H7 (cell line): Measurements from ENCODE around the gene TPMT. TPM values are rescaled to one million over a fixed set of nuclear protein-coding genes. Genes with fewer than 3 reads are reported as not detected.

ENCODE experiments used
- DNase-seq: peaks from one replicate; pipeline ENCODE4 v3.0.0; 2012
- H3K27me3 ChIP-seq: 2 replicates; pipeline ENCODE4 v1.6.0; 2011; ENCODE audit warnings: mild to moderate bottlenecking, low read length; ENCODE audit not compliant: control insufficient read depth, insufficient read depth
- H3K36me3 ChIP-seq: replicated peaks from 2 replicates; pipeline ENCODE4 v1.5.1; 2011; ENCODE audit warnings: low read length; ENCODE audit not compliant: control insufficient read depth, insufficient read depth
- H3K4me3 ChIP-seq: 2 replicates; pipeline ENCODE4 v1.5.1; 2011; ENCODE audit warnings: low read depth, mild to moderate bottlenecking, control low read depth, low read length, moderate library complexity; ENCODE audit not compliant: insufficient read depth
- total RNA-seq: library from RNA; depleted of rRNA; stranded (reverse); fragments of >200 nt; shearing (Covaris generic); gene quantifications from 2 replicates; pipeline ENCODE4 v1.2.3, GENCODE V29; 2014

TPMT gene
- total RNA-seq, 1 experiment from 2014 or later = 20.9 TPM

DNA sequence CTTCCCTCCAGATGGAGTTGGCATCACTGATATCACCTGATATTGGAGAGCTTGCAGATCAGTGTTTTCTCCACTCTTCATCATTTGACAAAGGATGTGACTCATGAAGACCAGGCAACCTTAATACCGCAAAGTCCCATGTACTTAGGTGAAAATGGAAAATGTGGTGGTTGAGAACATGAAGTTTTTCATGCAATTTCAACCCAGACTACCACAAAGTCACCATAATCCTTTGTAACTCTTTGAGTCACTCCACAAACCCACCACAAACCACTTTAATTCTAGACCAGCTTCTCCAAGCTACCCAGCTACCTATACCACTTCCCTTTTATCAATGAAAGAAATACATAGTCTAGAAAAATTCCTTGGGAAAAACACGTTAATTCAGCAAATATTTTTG, 39.5 kb downstream of the TPMT start:
- DNase-seq = no peak
- Histone ChIP-seq H3K4me3 (no peak overlapping the region), H3K36me3 (no peaks in the 10 kb centered on the region), H3K27me3 (no peaks in the 10 kb centered on the region)

DNA sequence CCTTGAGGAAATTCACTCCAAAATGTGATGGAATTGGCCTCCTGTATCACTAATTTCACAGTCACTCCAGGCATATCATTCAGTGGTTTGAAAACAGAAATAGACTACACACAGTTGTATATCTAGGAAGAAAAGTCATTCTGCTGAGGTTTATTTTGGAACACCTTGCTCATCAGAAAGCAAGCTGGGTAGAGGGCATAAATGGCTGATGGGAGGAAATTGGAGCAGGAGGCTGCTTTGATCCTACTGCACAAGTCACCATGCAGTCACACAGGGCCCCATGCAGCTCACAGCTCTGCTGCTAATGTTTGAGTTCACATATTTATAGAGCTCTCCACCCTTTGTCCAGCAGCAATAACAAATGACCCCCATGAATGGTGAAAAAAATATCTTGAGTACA, 44.7 kb downstream of the TPMT start:
- Histone ChIP-seq H3K27me3 (no peaks in the 10 kb centered on the region), H3K4me3 (no peak overlapping the region), H3K36me3 (no peaks in the 10 kb centered on the region)
- no peak for DNase-seq

DNA sequence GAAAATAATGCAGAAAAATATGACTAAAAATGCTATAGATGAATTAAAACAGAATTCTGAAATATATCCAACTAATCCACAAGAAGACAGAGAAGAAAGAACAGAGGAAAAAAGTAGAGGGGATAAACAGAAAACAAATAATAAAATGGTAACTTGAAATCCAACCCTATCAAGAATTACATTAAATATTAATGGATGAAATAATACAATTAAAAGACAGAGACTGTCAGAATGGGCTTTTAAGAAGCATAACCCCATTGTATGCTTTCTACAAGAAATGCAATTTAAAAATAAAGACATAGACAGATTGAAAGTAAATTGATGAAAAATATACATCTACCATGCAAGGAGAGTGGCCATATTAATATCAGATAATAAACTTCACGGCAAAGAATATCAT, 47.8 kb downstream of the TPMT start:
- H3K36me3 ChIP-seq = no peaks in the 10 kb centered on the region
- DNase-seq = no peak
- no peaks in the 10 kb centered on the region for H3K27me3 ChIP-seq
- H3K4me3 ChIP-seq = no peak overlapping the region

DNA sequence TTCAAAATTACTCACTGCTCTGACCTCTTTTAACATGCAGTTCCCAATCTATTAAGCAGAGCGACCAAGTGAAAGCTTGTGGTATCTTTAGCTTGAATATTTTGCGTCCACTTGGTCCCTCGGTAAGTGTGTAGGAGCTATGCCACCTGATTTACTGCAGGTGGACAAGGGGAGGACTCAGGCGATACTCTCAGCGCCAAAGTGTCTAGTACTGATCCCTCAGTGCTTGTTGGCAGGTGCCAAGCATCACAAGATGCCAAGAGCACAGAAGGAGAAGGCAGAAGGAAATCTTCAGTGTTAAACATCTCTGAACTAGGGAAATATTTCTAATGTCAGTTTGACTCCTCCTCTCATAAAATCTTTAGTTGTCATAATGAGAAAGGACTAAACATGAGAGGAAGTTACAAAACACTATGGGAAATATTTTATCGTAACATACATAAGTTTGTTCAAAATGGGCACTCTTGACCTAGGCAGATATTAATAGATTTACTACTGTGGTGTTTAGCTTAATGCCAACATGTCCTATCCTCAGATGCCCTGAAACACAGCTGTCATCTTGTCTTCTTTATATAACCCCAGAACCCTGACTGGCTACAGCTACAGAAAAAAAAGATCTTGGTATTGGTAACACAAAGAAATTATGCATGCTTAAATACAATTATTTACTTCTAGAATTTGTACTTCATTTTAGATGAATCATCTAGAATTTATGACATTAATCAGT, 51.9 kb downstream of the TPMT start:
- Histone ChIP-seq H3K4me3 (no peak overlapping the region), H3K36me3 (no peaks in the 10 kb centered on the region), H3K27me3 (no peaks in the 10 kb centered on the region)
- DNase-seq = no peak

DNA sequence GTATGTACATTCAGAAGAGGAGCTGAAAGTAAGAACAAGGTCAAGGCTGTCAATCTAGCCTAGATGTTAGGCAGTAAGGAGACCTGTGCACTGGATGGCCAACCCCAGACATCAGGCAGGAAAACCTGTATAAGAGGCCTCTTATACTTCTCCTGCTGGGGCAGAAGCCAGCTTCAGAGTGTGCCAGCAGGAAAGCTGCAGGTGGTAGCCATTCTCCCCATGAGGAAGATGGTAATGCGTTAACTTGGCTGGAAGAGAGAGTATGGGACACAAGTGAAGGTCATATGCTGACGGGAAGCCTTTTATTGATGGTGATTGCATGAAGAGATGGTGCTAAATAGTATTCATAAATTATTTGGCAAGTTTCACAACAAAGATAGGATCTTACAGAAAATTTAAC, 53.0 kb downstream of the TPMT start:
- Histone ChIP-seq H3K27me3 (no peaks in the 10 kb centered on the region), H3K4me3 (no peak overlapping the region), H3K36me3 (no peaks in the 10 kb centered on the region)
- DNase-seq = no peak

DNA sequence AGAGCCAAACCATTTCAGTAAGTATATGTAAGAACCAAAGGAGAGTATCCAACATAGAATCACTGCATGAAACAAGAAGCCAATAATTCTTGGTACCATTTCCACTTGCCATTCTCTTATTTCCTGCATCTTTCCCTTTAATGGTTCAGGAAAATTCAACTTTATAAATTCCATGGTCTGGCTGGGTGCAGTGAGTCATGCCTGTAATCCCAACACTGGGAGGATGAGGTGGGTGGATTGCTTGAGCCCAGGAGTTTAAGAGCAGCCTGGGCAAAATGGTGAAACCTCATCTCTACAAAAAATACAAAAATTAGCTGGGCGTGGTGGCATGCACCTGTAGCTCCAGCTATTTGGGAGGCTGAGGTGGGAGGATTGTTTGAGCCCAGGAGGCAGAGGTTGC, 53.6 kb downstream of the TPMT start:
- DNase-seq = no peak
- Histone ChIP-seq H3K4me3 (no peak overlapping the region), H3K27me3 (no peaks in the 10 kb centered on the region)

DNA sequence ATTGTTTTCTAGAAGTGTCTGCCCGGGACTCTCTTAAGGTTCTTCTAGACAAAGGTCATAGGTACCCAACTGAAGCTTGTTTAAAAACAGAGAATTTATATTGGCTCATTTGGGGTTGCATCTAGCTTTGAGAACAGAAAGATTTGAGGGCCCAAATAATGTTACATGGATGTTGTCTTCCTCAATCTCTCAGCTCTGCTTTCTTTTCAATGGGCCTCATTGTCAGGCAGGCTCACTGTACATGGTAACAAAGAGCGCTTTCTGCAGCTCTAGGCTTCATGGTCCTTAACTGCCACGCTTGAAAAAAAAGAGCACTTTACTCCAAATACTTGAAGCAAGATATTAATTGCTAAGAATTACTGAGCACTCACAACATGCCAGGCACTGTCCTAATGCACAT, 54.6 kb downstream of the TPMT start:
- Histone ChIP-seq H3K4me3 (no peak overlapping the region), H3K36me3 (no peaks in the 10 kb centered on the region)

More for the DNA sequence above, 53.6 kb downstream of the TPMT start:
- no peaks in the 10 kb centered on the region for H3K36me3 ChIP-seq

DNA sequence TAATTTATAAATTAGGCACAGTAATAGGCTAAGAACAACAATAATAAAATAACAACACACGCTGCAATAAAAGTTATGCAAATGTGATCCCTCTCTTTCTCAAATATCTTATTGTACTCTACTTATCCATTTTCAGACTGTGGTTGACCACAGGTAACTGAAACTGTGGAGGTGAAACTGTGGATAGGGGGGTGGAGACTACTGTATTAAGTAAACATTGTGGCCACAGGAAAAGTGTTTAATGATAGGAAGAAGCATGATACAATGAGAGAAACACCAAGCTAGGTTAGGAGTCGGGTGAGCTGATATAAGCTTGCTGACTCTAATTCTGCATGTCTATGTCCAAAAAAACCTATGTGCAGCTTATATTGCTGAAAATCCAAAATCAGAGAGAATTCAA, 55.4 kb downstream of the TPMT start:
- Histone ChIP-seq H3K27me3 (no peaks in the 10 kb centered on the region), H3K36me3 (no peaks in the 10 kb centered on the region), H3K4me3 (no peak overlapping the region)
- DNase-seq = no peak

More for the DNA sequence above, 54.6 kb downstream of the TPMT start:
- no peaks in the 10 kb centered on the region for H3K27me3 ChIP-seq
- DNase-seq = no peak

DNA sequence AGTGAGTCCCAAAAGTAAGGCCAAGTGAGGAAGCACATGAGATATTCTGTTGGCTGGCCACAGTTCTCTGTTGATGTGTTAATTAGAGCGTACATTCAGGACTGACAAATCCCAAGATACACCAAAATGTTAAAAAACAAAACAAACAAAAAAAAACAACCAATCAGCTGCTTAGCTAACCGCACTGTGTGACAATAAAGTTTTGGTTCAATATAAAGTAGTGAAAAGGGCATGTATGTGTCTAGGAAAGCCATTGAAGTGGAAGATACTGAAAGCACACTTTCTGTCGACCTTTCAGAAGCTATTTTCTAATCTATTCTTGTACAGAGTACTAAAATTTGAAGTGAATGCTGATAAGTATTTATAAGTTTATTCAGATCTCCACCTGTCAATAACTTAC, 58.5 kb downstream of the TPMT start:
- Histone ChIP-seq H3K36me3 (no peaks in the 10 kb centered on the region), H3K27me3 (no peaks in the 10 kb centered on the region), H3K4me3 (no peak overlapping the region)
- no peak for DNase-seq

DNA sequence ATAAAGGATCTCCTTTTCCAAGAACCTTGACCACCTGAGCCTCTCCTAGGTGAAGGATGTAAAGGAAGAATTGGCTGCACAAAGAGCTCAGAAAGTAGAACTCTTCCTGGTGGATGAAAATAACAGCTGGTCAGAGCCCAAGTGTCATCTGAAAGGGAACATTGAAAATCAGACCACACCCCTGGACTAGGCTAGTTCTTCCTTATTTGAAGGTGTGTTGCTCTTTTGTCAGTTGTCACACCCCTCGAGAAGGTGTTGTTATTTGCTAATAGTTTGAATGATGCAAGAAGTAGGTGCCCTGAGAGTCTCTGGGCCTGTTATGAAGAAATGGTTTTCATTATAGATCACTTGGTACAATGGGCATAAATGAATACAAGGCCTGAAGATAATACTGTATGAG, 63.5 kb downstream of the TPMT start:
- Histone ChIP-seq H3K4me3 (no peak overlapping the region), H3K36me3 (no peaks in the 10 kb centered on the region), H3K27me3 (no peaks in the 10 kb centered on the region)
- DNase-seq = no peak

DNA sequence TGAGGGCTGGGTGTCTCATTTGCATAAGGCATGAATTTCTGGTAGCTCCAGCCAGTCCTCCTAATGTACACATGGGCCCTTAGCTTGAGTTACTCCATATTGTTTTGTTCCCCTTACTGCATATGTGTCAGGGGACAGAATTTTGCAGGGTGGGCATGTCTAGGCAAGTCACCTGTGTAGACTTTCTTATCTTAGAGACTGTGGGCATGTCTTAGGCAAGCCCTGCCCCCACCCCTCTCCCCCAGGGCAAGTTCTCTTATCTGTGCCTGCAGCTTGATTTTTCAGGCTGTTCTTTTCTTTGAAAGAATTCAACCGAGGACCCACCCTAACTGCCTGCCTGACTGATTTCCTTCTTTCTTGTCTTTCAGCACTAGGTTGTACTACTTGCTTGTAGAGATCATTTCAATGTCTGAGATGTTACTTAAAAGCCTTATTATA, 64.5 kb downstream of the TPMT start:
- no peaks in the 10 kb centered on the region for H3K27me3 ChIP-seq
- no peak overlapping the region for H3K4me3 ChIP-seq
- DNase-seq = no peak
- no peaks in the 10 kb centered on the region for H3K36me3 ChIP-seq

DNA sequence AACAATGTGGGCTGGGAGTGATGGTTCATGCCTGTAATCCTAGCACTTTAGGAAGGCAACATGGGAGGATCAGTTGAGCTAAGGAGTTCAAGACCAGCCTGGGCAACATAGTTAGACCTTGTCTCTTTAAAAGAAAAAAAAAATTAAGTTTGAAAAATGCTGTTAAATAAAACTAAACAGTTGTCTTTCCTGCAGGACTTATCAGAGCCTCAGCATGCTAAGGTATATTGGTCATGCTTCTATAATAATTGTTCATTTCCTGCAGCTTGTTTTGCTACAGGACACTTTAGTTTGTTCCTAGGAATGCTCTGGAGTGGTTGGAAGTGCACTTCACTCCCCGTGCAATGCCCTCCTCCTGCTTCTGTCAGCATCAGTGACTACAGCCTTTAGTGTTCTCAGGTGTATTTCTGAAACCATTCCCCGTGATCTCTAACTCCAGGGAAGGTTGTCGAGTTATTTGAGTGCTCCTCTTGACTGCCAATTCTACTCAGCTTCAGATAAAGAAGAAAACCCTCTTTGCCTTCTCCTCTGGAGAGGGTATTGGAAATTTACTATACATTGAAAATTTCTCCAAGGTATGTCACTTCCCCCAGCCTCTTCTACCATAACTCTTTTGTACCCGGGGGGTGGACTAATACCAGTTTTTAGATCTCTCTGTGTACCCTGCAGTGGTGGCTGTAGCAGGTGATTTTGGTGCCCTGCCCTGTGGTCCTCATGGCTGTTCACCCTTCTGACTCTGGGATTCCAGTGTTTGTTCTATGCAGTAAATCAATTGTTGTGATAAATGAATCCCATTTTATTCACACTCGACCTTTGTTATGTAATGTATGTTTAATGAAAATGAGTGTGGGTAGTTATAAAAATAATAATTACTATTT, 66.2 kb downstream of the TPMT start:
- DNase-seq = no peak

DNA sequence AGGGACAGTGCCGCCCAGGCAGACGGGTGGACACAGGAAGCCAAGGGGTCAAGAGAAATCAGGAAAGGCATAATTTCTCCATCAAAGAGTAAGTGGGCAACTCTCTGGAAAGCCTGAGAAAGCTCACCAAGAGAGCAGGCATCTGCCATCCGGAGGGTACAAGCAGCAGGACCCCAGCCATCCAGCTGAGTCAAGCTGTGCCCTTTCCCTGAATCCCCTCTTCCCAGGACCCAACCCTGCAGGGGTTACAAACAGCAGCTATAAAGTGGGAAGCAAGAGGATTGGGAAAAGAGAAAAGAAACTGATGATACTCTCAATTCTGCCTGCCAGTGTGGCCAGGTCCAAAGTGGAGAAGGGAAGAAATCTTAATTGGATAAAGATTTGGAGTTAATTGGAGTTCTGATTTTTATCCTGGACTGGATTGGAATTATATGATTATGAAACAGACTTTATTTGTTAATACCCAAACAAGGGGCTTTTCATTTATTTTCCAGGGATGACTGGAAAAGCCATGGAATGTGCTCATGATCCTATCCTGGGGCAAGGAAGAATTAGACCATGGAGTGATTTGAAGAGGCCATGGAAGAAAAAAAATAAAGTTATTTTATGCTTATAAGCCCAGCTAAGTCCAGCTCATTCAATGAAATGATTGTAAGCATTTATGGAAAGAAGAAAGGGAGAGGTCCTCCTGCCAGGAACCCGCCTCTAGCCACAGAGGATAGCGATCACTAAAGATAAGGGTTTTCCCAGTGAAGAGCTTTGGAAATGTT, 67.3 kb downstream of the TPMT start:
- Histone ChIP-seq H3K36me3 (no peaks in the 10 kb centered on the region), H3K4me3 (no peak overlapping the region), H3K27me3 (no peaks in the 10 kb centered on the region)
- DNase-seq = peak; percentile 5

More for the DNA sequence above, 66.2 kb downstream of the TPMT start:
- Histone ChIP-seq H3K36me3 (no peaks in the 10 kb centered on the region), H3K4me3 (no peak overlapping the region), H3K27me3 (no peaks in the 10 kb centered on the region)

DNA sequence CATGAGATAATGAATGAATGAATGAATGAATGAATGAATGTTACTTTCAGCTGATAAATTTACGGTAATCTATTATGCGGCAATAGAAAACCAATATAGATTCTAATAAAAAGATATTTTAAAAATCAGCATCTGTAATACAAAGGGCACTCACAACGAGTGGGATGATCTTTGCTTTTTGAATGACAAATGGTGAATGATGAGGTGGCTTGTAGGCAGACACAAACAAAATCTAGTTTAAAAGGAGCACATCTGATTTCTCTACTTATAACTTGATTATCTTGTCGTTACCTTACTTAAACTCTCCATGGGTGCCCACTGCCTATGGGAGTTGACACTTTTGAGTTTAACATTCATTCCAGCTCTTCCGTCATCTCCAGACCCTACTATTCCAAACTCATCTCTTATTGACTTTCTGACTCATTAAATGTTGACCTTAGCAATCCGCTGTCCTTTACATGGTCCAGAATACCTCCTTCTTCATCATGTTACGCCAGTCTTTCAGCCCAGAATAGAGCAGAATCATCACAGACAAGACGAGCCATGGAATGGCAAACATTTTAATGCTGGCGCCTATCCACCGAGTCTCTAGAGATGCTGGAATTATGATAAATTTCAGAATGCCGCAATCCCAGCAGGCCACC, 73.7 kb downstream of the TPMT start:
- Histone ChIP-seq H3K36me3 (no peaks in the 10 kb centered on the region), H3K4me3 (no peak overlapping the region), H3K27me3 (no peaks in the 10 kb centered on the region)
- no peak for DNase-seq
